Stimulated activated naive CD8-positive, alpha-beta T cell treated with anti-CD3 and anti-CD28 coated beads, Interleukin-15, Interleukin-2, amounts not matched to agents 100 ng/mL and 50 ng/mL, for 24 hours (primary cell): ENCODE results near the gene ZNF780B.

Experiments
- H3K27ac Mint-ChIP-seq: one replicate; pipeline ENCODE4 v1.8.0; 2021; ENCODE audit warnings: mild to moderate bottlenecking, mixed read lengths
- H3K27me3 Mint-ChIP-seq: one replicate; pipeline ENCODE4 v1.8.0; 2021; ENCODE audit warnings: mixed read lengths
- H3K36me3 Mint-ChIP-seq: one replicate; pipeline ENCODE4 v1.8.0; 2021; ENCODE audit warnings: low read depth, mixed read lengths
- H3K4me1 Mint-ChIP-seq: one replicate; pipeline ENCODE4 v1.8.0; 2021; ENCODE audit warnings: low read depth, mixed read lengths
- H3K4me3 Mint-ChIP-seq: one replicate; pipeline ENCODE4 v1.8.0; 2021; ENCODE audit warnings: mild to moderate bottlenecking, mixed read lengths
- H3K9me3 Mint-ChIP-seq: one replicate; pipeline ENCODE4 v1.8.0; 2021; ENCODE audit warnings: mixed read lengths

Gene ZNF780B

DNA sequence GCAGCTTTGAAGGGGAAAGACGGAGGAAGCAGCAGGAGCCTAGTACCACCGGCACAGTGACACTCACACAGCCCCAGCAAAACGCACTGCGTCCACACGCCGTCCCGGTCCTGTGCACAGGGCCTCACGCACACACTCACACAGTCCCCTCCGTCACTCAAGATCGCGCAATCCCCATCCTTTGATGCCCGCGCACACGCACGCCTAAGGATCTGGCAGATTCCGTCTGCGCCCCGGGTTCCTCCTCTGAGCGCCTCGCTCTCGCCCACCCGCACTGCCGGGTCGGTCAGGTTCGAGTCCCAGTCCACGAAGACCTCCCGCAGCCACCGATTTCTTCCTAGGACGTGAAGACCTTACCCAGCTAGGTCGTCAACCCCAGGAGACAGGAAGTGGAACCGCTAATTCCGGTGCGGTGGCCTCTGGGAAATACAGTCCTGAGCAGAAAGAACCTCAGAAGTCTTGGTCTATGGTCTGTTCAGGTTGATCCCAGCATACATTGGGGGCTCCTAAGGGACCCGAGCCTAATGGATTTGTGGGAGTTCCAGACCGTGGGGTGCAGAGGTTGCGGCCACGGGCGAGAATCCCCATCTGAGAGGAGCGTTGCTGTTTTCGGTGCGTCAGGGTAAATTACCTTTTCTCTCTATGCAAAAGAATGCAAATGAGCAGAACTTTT, at the start of gene ZNF780B:
Gene ZNF780B, minus strand, starts transcription at position 400 of the 673 bp plus-strand sequence. CDS start 5,899 bp downstream, outside the sequence.
- Mint-ChIP-seq H3K4me1 (peaks cover 43% of the 10 kb centered on the region), H3K27me3 (peaks cover 7% of the 10 kb centered on the region), H3K27ac (peak within 1 kb of the TSS; percentile 92), H3K9me3 (peaks cover 16% of the 10 kb centered on the region), H3K36me3 (peaks cover 32% of the 10 kb centered on the region), H3K4me3 (peak within 1 kb of the TSS; percentile 97)

DNA sequence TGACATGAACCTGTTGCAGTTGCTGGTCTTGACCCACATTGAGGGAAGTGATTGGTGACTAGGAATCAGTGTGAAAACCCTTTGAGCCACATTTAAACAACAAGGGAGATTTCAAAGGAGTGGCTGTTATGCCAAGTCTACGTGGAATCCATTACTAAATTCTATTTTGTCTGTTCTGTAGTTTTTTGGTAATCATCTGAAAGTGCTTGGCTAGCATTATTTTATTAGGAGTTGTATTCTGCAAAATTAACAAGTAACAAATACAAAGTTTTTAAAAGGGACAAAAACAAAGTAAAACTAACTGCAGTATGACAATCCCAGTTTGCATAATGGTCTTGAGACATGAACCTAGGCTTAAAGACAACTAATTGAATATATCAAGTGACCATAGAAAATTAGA, 48.7 kb upstream of the ZNF780B start:
- H3K27ac Mint-ChIP-seq, result no peak overlapping the region
- no peaks in the 10 kb centered on the region for H3K4me1 Mint-ChIP-seq
- H3K4me3 Mint-ChIP-seq, result no peak overlapping the region
- no peaks in the 10 kb centered on the region for H3K9me3 Mint-ChIP-seq
- no peaks in the 10 kb centered on the region for H3K36me3 Mint-ChIP-seq
- no peaks in the 10 kb centered on the region for H3K27me3 Mint-ChIP-seq

DNA sequence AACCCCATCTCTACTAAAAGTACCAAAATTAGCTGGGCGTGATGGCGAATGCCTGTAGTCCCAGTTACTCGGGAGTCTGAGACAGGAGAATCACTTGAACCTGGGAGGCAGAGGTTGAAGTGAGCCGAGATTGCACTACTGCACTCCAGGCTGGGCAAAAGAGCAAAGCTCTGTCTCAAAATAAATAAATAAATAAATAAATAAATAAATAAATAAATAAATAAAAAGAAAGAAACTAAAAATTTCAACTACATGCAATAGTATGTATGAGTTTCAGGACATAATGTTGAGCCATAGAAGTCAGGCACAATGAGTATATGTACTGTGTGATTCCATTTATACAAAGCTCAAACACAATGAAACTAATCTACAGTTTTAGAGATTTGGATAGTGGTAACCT, 47.6 kb upstream of the ZNF780B start:
- Mint-ChIP-seq H3K4me1 (no peaks in the 10 kb centered on the region), H3K27ac (no peak overlapping the region), H3K9me3 (no peaks in the 10 kb centered on the region), H3K4me3 (no peak overlapping the region), H3K27me3 (no peaks in the 10 kb centered on the region), H3K36me3 (no peaks in the 10 kb centered on the region)

DNA sequence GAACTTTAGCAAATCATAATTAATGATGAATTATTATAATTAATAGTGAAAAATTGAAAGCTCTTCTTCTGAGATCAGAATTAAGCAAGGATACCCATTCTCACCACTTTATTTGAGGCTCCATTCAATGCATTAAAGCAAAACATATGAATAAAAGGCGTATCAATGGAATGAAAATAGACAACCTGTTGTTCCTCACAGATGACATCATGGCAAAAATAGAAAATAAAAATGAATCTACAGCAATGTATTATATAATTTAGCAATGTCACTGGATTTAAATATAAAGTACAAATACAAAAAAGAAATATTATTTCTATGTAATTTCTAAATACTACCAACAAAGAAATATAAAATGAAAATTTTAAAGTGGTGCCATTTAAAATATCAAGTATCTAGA, 45.8 kb upstream of the ZNF780B start:
- Mint-ChIP-seq H3K27me3 (peaks cover 10% of the 10 kb centered on the region), H3K36me3 (no peaks in the 10 kb centered on the region), H3K4me3 (no peak overlapping the region), H3K9me3 (no peaks in the 10 kb centered on the region), H3K4me1 (no peaks in the 10 kb centered on the region), H3K27ac (no peak overlapping the region)

DNA sequence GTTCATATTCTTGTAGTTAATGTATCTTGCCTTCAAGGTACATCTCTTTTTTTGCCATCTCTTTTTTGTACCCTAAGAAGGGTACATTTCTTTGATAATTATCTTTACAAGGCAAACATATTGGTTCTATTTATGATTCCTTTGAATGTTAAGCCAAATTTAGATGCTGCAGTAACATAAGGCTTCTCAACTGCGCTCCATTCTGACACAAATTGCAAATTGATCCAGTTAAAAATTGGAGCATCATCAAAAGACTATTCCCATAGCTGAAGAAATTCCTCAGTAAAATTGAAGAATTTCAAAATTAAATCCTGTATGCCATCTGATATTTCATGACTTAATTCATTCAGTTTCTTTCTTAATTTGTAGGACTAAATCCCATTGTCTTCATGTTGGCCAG, 37.4 kb upstream of the ZNF780B start:
- Mint-ChIP-seq H3K4me3 (no peak overlapping the region), H3K27ac (no peak overlapping the region), H3K4me1 (peaks cover 27% of the 10 kb centered on the region), H3K9me3 (no peaks in the 10 kb centered on the region), H3K27me3 (peaks cover 27% of the 10 kb centered on the region), H3K36me3 (peaks cover 13% of the 10 kb centered on the region)

DNA sequence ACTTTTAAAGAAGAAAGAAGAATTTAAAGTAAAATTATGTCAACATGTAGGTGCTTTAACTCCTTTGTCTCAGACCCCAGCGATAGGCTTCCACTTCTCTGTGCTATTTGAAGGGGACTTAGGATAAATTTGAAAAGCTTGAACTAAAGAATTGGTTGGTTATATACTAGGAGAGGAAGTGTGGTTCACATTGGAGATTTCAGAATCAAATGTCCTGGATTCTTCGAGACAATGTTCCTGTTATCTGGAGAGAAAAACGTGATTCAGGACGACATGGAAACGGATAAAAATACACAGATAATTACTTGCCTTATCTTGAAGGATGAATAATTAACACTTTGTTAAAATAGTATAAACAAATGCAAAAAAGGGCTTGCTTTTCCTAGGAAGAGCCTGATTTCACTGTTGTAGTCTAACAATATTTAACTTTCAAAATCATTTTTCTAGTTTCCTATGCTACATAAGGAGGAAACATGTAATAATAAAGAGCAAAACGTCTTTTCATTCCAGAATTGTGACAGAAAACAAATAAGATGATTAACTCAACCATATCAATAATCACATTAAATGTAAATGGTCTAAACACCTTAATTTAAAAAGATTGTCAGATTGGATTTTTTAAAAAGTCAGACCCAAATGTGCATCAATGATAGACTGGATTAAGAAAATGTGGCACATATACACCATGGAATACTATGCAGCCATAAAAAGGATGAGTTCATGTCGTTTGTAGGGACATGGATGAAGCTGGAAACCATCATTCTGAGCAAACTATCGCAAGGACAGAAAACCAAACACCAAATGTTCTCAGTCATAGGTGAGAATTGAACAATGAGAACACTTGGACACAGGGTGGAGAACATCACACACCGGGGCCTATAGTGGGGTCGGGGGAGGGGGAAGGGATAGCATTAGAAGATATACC, 35.4 kb upstream of the ZNF780B start:
- H3K27me3 Mint-ChIP-seq, result peaks cover 16% of the 10 kb centered on the region
- peak overlapping the region; percentile 99 for H3K27ac Mint-ChIP-seq
- peaks cover 22% of the 10 kb centered on the region for H3K36me3 Mint-ChIP-seq
- peaks cover 36% of the 10 kb centered on the region for H3K4me1 Mint-ChIP-seq
- H3K9me3 Mint-ChIP-seq, result no peaks in the 10 kb centered on the region
- H3K4me3 Mint-ChIP-seq, result peak overlapping the region; percentile 100

DNA sequence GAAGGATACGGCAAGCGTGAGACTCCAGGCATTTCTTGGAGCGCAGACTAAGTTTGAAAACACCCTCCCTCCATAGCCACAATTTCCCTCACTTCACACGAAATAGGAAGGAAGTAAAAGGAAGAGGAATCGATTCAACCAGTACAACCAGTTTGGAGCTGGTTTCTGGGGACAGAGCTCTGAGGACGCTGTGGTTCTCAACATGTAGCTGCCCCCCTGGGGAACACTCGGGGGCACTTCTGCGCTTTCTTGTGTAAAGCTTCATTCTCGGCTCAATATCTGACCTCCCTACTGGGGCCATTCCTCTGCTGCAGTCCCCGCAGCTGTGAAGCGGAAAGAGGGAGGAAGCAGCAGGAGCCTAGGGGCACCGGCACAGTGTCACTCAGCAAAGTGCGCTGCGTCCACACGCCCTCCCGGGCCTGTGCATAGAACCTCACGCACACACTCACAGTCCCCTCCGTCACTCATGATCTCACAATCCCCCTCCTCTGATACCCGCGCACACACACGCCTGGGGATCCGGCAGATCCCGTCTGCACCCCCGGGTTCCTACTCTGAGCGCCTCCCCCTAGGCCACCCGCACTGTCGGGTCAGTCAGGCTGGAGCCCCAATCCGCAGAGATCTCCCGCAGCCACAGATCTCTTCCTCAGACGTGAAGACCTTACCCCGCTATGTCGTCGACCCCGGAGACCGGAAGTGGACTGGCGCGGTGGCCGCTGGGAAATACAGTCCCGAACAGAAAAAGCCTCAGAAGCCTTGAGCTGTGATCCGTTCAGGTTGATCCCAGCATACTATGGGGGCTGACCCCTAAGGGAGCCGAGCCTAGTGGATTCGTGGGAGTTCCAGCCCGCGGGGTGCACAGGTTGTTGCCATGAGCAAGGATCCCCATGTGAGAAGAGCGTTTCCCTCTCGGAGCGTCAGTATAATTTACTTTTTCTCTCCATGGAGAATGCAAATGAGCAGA, 34.5 kb upstream of the ZNF780B start, which contains the start of gene ZNF780A:
Gene ZNF780A, minus strand, starts transcription at position 703 of the 964 bp plus-strand sequence. CDS start 6,190 bp downstream, outside the sequence.
- H3K9me3 Mint-ChIP-seq, result no peaks in the 10 kb centered on the region
- H3K27me3 Mint-ChIP-seq, result peaks cover 12% of the 10 kb centered on the region
- H3K4me1 Mint-ChIP-seq, result peaks cover 36% of the 10 kb centered on the region
- H3K4me3 Mint-ChIP-seq, result peak within 1 kb of the TSS; percentile 100
- H3K36me3 Mint-ChIP-seq, result peaks cover 22% of the 10 kb centered on the region
- peak within 1 kb of the TSS; percentile 99 for H3K27ac Mint-ChIP-seq

DNA sequence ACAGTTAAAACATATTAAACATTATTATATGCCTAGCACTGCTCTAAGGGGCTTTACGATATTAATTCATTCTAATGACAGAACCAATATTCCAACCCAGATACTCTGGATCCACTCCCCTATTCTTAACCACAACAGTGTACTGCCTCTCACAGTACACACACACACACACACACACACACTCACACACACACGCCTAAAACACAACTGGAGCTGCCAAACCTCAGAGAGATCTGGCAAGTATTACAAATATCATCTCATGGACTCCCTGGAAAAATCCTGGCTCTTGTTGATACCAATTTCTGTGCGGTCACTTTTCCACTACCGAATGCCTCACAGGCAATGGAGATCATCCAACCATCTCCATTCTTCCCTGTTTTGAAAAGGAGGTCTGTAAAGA, 33.4 kb upstream of the ZNF780B start:
- Mint-ChIP-seq H3K9me3 (no peaks in the 10 kb centered on the region), H3K36me3 (peaks cover 29% of the 10 kb centered on the region), H3K27ac (peak overlapping the region; percentile 9), H3K27me3 (peaks cover 10% of the 10 kb centered on the region), H3K4me3 (peak overlapping the region; percentile 100), H3K4me1 (peaks cover 36% of the 10 kb centered on the region)

DNA sequence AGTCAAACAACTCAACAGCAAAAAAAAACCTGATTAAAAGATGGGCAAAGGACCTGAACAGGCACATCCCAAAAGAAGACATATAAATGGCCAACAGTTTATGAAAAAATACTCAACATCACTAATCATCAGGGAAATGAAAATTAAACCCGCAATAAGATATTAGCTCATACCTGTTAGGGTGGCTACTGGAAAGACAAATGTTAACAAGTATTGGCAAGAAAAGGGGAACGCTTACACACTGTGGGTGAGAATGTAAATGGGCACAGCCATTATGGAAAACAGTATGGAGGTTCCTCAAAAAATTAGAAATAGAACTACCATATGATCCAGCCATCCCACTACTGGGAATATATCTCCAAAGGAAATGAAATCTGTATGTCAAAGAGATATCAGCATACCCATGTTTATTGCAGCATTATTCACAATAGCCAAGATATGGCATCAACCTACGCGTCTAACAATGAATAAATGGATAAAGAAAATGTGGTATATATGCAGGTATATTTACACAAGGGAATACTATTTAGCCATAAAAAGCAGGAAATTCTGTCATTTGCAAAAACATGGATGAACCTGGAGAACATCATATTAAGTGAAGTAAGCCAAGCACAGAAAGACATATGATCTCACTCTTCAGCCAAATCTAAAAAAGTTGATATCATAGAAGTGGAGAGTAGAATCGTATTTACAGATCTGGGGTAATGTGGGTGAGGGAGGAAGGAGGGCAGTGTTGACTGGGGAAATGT, 32.4 kb upstream of the ZNF780B start:
- H3K27me3 Mint-ChIP-seq, result peaks cover 4% of the 10 kb centered on the region
- peak overlapping the region; percentile 100 for H3K4me3 Mint-ChIP-seq
- peaks cover 36% of the 10 kb centered on the region for H3K4me1 Mint-ChIP-seq
- H3K27ac Mint-ChIP-seq, result peak overlapping the region; percentile 2
- H3K9me3 Mint-ChIP-seq, result no peaks in the 10 kb centered on the region
- H3K36me3 Mint-ChIP-seq, result peaks cover 35% of the 10 kb centered on the region

DNA sequence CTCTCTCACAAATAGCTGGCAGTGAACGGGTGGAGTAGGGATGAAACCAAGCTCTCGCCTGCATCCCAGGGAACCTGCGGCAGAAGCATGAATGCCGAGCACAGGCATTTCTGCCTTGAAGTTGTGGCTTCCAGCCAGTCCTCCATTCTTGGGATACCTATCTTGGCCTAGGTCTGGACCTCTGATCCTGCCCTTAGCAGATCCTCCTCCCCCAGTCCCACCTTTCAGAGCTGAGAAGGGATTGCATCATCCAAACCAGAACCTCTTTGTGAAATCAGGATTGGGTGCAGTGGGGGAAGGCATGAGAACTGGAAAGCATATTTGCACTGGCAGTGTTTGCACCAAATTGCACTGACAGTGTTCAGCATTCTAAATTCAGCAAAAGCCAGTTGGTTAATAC, 28.9 kb upstream of the ZNF780B start:
- H3K27ac Mint-ChIP-seq, result peak overlapping the region; percentile 39
- H3K4me3 Mint-ChIP-seq, result no peak overlapping the region
- peaks cover 1% of the 10 kb centered on the region for H3K9me3 Mint-ChIP-seq
- peaks cover 24% of the 10 kb centered on the region for H3K4me1 Mint-ChIP-seq
- peaks cover 65% of the 10 kb centered on the region for H3K36me3 Mint-ChIP-seq
- H3K27me3 Mint-ChIP-seq, result no peaks in the 10 kb centered on the region

DNA sequence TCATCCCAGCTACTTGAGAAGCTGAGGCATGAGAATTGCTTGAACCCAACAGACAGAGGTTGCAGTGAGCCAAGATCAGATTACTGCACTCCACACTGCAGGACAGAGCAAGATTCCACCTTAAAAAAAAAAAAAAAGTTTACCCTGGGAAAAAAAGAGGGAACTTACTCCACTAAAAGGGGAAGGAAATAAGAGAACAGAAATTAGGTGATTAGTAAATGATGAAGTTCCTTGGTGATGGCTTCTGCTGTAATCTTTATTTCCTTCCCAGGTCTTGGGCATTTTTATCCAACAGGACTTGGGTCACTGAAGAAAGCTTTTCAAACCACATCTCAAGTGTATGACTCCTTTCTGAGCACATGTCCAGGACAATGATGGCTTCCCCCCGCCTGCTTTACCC, 25.4 kb upstream of the ZNF780B start:
- H3K27me3 Mint-ChIP-seq, result no peaks in the 10 kb centered on the region
- H3K9me3 Mint-ChIP-seq, result peaks cover 33% of the 10 kb centered on the region
- H3K36me3 Mint-ChIP-seq, result peaks cover 78% of the 10 kb centered on the region
- no peak overlapping the region for H3K4me3 Mint-ChIP-seq
- no peaks in the 10 kb centered on the region for H3K4me1 Mint-ChIP-seq
- peak overlapping the region; percentile 2 for H3K27ac Mint-ChIP-seq

DNA sequence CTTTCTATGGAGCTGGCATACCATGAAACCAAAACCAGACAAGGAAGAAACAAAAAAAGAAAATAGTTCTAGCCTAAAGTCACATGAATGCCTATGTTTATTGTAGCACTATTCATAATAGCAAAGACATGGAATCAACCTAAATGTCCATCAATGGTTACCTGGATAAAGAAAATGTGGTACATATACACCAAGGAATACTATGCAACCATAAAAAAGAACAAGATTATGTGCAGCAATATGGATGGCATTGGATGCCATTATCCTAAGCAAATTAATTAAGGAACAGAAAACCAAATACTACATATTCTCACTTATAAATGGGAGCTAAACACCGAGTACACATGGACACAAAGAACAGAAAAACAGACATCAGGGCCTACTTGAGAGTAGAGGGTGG, 24.3 kb upstream of the ZNF780B start:
- no peak overlapping the region for H3K4me3 Mint-ChIP-seq
- H3K9me3 Mint-ChIP-seq, result peaks cover 39% of the 10 kb centered on the region
- peaks cover 89% of the 10 kb centered on the region for H3K36me3 Mint-ChIP-seq
- H3K4me1 Mint-ChIP-seq, result no peaks in the 10 kb centered on the region
- no peaks in the 10 kb centered on the region for H3K27me3 Mint-ChIP-seq
- H3K27ac Mint-ChIP-seq, result no peak overlapping the region

DNA sequence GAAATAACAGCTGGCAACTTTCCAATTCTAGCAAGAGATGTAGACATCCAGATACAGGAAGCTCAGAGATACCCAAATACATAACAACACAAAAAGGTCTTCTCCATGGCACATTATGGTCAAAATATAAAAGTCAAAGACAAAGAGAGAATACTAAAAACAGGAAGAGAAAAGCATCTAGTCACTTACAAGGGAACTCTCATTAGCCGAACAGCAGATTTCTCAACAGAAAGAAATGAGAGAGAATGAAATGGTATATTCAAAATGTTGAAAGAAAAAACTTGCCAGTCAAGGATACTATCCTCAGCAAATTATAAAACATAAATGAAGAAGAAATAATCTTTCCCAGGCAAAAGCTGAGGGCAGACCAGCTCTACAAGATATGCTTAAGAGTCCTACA, 22.3 kb upstream of the ZNF780B start:
- H3K9me3 Mint-ChIP-seq, result peaks cover 52% of the 10 kb centered on the region
- H3K4me1 Mint-ChIP-seq, result no peaks in the 10 kb centered on the region
- H3K4me3 Mint-ChIP-seq, result no peak overlapping the region
- peaks cover 96% of the 10 kb centered on the region for H3K36me3 Mint-ChIP-seq
- H3K27me3 Mint-ChIP-seq, result no peaks in the 10 kb centered on the region
- H3K27ac Mint-ChIP-seq, result no peak overlapping the region

DNA sequence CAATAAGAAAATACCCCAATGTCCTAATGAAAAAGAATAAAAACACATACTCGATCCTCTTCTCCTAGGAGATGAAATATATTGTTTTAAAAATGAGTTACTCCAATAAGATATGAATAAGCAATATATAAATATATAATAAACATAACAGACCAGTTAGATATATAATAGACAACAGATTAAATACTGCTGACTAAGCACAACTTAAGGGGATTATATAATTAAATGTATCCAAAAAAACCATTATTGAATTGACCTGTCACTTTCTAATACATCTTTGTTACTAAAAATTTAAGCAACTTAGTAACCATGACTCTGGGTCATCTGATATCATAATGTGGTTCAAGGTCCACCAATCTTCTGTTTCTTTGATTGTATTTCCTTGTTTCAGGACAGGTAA, 14.0 kb upstream of the ZNF780B start:
- Mint-ChIP-seq H3K27me3 (no peaks in the 10 kb centered on the region), H3K4me3 (no peak overlapping the region), H3K9me3 (peaks cover 15% of the 10 kb centered on the region), H3K27ac (no peak overlapping the region), H3K4me1 (no peaks in the 10 kb centered on the region), H3K36me3 (peaks cover 48% of the 10 kb centered on the region)
